GM19351 (cell line): ENCODE results near the gene NME4.
"Not testable (repeated sequence)": the region's sequence is repeated elsewhere in the genome, so short reads cannot be mapped to it uniquely, and the experiment has no call there.

Experiments used
- ATAC-seq: cut with Tn5 transposase; IDR thresholded peaks from one replicate; pipeline ENCODE4 v1.9.1; 2021; ENCODE audit warnings: mild to moderate bottlenecking, moderate library complexity; ENCODE audit not compliant: unreplicated experiment

NME4 gene

DNA sequence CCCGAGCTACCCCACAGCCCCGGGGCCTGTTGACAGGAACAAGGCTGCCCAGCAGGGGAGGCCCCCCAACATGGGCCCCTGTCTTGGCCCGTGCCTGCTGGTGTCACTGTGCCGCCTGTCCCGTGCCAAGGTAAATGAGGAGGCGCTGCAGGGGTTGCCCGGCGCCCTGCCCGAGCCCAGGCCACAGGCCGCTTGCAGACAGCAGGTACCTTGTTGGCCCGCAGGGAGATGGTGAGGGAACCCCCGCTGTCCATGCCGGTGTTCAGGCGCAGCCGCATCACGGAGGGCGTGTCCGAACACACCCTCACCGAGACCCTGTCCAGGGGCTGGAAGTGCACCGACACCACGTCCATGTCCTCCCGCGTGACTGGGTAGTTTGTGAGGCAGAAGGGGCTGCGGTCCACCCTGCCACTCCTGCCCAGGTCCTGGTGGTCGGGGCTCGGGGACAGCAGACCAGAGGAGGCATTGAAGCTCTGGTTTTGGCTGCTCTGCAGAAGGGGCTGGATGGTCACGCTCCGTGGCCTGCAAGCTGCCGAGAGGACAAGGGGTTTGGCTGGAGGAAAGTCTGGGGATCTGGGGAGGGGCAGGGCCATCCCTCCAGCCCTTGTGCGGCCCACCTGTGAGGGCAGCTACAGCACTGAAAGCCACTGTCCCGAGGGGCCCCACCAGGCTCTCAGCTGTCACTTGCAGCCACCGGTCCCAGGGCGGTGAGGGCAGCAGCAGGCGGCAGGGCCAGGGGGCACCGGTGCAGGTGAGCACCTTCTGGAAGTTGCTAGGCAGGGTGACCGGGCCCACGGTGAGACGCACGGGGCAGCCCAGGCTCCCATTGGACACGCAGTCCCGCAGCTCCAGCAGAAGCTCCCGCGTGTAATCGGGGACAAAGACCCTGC, 20.8 kb upstream of the NME4 start:
- no peak for ATAC-seq

- ATAC-seq = no peak
These were observed 20.1 kb upstream of the NME4 start for GRCh38 chr16:376817-377418.

- no peak for ATAC-seq
These were observed 19.5 kb upstream of the NME4 start for GRCh38 chr16:377419-377951.

DNA sequence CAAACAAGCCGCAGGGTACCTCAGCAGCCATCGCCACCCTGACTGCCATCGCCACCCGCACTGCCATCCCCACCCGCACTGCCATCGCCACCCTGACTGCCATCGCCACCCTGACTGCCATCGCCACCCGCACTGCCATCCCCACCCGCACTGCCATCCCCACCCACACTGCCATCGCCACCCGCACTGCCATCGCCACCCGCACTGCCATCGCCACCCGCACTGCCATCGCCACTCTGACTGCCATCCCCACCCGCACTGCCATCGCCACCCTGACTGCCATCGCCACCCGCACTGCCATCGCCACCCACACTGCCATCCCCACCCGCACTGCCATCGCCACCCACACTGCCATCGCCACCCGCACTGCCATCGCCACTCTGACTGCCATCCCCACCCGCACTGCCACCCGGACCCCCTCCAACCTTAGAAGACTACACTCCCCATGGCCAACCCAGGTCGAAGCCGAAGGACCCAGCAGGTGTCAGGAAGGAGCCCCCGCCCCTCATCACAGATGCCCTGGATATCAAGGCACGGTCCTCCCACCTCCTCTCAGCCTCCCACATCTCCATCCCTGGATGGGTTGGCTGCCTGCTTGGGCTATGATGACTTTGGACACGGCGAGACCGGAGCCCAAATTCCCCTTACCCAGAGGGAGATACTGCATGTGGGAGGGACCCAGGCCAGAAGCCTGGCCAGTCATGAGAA, 18.7 kb upstream of the NME4 start:
- ATAC-seq = not testable (repeated sequence)

DNA sequence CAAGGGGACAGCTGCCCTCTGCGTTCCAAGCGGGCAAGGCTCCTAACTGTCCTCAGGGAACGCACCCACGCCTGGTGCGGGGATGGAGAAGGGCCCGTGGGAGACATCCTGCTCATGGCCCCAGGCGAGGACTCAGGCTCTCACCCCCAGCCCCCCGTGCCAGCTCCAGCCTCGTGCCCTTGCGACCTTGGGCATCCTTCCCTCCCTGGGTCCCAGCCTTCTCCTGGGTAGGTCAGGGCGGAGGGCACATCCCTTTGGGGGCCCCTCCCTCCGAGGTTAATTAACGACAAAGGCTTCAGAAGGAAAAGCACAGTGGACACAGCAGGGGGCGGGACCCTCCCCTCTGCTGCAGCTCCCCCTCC, 18.2 kb upstream of the NME4 start:
- ATAC-seq = no peak

DNA sequence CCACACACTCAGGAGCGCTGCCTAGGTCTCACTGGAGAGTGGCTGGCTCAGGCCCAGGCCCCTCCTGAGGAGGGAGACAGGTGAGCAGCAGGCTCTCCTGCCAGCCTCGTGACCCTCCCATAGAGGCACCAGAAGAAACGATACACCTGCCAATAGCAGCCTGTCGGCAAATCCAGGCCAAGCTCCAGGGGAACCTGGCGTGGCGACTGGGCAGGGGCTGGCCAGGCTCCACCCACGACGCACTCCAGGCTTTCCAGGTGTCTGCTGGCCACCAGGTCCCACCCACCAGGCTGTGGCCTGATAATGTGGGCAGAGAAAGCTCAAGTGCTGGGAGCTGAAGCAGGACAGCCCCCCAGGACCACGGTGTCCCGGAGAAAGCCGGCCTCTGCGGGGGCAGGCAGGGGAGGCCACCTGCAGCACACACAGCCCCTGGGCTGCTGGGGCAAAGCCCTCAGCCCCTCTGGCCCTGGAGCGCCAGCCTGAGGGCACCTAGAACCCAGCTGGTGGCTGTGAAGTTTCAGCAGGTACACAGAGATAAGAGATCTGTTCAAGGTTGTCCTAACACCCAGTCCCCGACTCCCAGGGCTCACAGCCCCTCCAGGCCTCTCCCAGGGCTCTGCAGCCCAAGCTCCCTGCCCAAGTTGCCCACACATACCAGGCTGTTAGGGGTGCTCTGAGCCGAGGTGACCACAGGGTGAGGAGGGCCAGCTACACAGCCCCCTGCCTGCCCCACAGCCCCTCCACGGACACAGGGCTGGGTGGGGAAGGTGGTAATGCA, 17.6 kb upstream of the NME4 start:
- no peak for ATAC-seq

- no peak for ATAC-seq
These were observed 16.8 kb upstream of the NME4 start for GRCh38 chr16:379961-380761.

GRCh38 chr16:380762-381011, 16.3 kb upstream of the NME4 start:
- no peak for ATAC-seq

- ATAC-seq = peak; percentile 31
These were observed 15.8 kb upstream of the NME4 start for GRCh38 chr16:381012-381788.

DNA sequence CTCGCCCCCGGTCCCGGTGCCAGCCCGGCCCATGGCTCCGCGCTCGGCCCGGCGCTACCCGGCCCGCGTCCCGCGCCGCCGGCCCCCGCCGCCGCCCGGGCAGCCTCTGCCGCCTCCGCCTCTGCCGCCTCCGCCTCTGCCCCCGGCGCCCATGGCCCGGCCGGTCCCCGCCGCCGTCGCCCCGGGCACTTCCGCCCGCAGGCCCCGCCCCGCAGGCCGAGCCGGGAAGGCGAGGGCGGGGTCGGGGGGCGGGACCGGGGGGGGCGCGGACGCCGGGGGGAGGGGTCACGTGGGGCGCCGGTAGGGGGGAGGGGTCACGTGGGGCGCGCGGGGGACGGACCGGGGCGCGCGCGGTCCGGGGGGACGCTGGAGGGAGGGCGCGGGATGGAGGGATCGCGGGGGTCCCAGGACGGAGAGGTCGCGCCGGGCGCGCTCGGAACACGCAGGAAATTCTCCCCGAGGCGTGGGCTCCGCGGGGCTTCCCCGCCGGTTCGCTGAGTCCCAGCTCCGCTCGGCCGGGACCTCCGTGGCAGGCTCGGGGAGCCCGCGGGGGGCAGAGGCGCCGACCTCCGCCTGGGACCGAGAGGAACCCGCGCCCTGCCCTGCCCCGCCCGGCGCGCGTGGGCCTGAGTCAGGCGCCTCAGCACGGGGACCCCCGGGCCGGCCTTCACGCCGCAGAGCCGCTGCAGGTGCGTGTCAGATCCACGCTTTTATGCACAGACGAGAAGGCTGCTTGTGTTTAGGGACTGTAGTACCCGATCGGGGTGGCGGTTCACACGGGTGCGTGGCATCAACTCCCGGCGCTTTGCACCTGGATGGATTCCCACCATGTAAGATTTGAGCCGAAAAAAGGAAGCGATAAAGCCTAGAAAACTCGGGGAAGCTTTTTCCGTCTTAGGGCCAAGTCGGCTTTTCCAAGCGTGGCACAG, 14.9 kb upstream of the NME4 start, which contains the start of gene PGAP6:
Gene PGAP6, minus strand, starts transcription at position 190 of the 929 bp plus-strand sequence. Its CDS starts 157 bp downstream, at position 33.
- ATAC-seq = peak; percentile 55

GRCh38 chr16:383326-384051, 13.5 kb upstream of the NME4 start:
- ATAC-seq = no peak

GRCh38 chr16:386641-387156, 10.3 kb upstream of the NME4 start:
- ATAC-seq = no peak

DNA sequence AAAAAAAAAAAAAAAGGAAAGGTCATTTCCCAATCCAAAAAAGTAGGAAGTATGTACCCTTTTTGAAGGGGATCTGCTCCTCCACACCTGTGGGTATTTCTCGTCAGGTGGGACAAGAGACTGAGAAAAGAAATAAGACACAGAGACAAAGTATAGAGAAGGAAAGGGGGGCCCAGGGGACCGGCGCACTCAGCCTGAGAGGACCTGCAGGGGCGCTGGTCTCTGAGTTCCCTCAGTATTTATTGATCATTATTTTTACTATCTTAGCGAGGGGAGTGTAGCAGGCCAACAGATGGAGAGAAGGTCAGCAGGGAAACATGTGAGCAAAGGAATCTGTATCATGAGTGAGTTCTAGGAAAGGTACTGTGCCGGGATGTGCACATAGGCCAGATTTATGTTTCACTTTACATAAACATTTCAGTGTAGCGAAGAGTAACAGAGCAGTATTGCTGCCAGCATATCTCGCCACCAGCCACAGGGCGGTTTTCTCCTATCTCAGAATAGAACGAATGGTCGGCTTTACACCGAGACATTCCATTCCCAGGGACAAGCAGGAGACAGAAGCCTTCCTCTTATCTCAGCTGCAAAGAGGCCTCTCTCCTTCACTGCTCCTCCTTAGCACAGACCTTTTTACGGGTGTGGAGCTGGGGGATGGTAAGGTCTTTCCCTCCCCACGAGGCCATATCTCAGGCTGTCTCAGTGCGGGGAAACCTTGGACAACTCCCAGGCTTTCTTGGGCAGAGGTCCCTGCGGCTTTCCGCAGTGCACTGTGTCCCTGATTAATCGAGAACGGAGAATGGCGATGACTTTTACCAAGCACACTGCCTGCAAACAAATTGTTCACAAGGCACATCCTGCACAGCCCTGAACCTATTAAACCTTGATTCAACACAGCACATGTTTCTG, 9.0 kb upstream of the NME4 start:
- ATAC-seq = not testable (repeated sequence)

GRCh38 chr16:389352-389751, 7.6 kb upstream of the NME4 start:
- ATAC-seq = no peak

- no peak for ATAC-seq
These were observed 5.1 kb upstream of the NME4 start for GRCh38 chr16:391885-392335.

- ATAC-seq = no peak
These were observed 4.5 kb upstream of the NME4 start for GRCh38 chr16:392450-393030.
